CD4-positive, alpha-beta T cell treated with Interferon gamma for 1 hour (primary cell): ENCODE results near the gene SIK3.

Experiments
- DNase-seq: peaks from one replicate; pipeline ENCODE4 v3.0.0-alpha.2; 2020

SIK3 gene

GRCh38 chr11:116958246-116958645 lies 140.0 kb downstream of the SIK3 start:
- DNase-seq: no peak

- DNase-seq: no peak
Measured at GRCh38 chr11:116955949-116956348, 142.3 kb downstream of the SIK3 start.

- no peak for DNase-seq
Measured at GRCh38 chr11:116955548-116955947, 142.7 kb downstream of the SIK3 start.

GRCh38 chr11:116953530-116954285 lies 144.5 kb downstream of the SIK3 start:
- DNase-seq: peak; percentile 10

- DNase-seq: no peak
Measured at GRCh38 chr11:116951762-116952161, 146.5 kb downstream of the SIK3 start.

GRCh38 chr11:116950210-116950609 lies 148.0 kb downstream of the SIK3 start:
- DNase-seq: no peak

- DNase-seq: no peak
Measured at GRCh38 chr11:116948391-116948790, 149.8 kb downstream of the SIK3 start.

- DNase-seq: no peak
Measured at GRCh38 chr11:116946414-116946813, 151.8 kb downstream of the SIK3 start.

GRCh38 chr11:116939499-116939898 lies 158.7 kb downstream of the SIK3 start:
- no peak for DNase-seq

GRCh38 chr11:116938471-116939070 lies 159.7 kb downstream of the SIK3 start:
- DNase-seq: no peak

- DNase-seq: no peak
Measured at GRCh38 chr11:116936754-116937446, 161.3 kb downstream of the SIK3 start.

GRCh38 chr11:116935514-116935913 lies 162.7 kb downstream of the SIK3 start:
- no peak for DNase-seq

- no peak for DNase-seq
Measured at GRCh38 chr11:116935089-116935488, 163.1 kb downstream of the SIK3 start.

- no peak for DNase-seq
Measured at GRCh38 chr11:116933961-116934360, 164.3 kb downstream of the SIK3 start.

- no peak for DNase-seq
Measured at GRCh38 chr11:116932181-116932580, 166.0 kb downstream of the SIK3 start.

GRCh38 chr11:116931206-116931953 lies 166.8 kb downstream of the SIK3 start:
- DNase-seq: peak; percentile 67

- no peak for DNase-seq
Measured at GRCh38 chr11:116930586-116930985, 167.6 kb downstream of the SIK3 start.

GRCh38 chr11:116930177-116930576 lies 168.1 kb downstream of the SIK3 start:
- peak; percentile 51 for DNase-seq

- DNase-seq: no peak
Measured at GRCh38 chr11:116929414-116930090, 168.7 kb downstream of the SIK3 start.

- no peak for DNase-seq
Measured at GRCh38 chr11:116928845-116929244, 169.4 kb downstream of the SIK3 start.

GRCh38 chr11:116928102-116928777 lies 170.0 kb downstream of the SIK3 start:
- DNase-seq: peak; percentile 52
